ENCODE results near the gene SLC24A4. TPM values are rescaled to one million over a fixed set of nuclear protein-coding genes. Genes with fewer than 3 reads are reported as not detected.
A peak's percentile ranks its signal among the peaks of the same experiment; 100 is the strongest.

The SLC24A4 gene
- total and polyA plus RNA-seq, 10 donors: 0.29 to 8.9 (median 4.2) TPM

DNA sequence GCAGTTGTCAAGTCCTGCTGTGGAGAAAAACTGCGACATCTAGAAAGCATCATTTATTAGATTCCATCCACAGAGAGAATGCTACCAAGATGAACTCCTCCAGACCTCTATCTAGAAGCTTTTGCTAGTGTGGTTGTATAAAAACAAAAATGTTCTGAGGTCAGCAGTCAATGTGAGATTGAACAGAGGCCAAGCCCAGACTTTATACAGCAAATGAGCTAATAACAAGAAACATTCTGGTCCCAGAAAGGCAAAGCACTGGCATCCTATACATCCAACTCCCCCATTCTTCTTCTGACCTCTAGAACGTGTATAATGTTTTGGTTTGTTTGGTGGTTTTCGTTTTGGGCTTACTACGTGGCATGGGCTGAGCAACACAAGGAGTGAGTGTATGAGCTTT lies 163.9 kb downstream of the SLC24A4 start:
- no peak for DNase-seq
- no peaks in the 10 kb centered on the region for H3K27me3 ChIP-seq (replicated peaks in 1 of 7)
- peaks cover 0 to 71% (median 30%) of the 10 kb centered on the region in 6 donors for H3K4me1 ChIP-seq
- H3K27ac ChIP-seq: peak overlapping the region in 2 of 8 donors; percentile 82 to 86
- intact Hi-C loops (cut with DNase I; ENCODE audit: low total_unique reads): no loop called here
- TF ChIP-seq POLR2A (IDR thresholded peaks at IDR 0.05): no peak
- TF ChIP-seq, protein P1, sequence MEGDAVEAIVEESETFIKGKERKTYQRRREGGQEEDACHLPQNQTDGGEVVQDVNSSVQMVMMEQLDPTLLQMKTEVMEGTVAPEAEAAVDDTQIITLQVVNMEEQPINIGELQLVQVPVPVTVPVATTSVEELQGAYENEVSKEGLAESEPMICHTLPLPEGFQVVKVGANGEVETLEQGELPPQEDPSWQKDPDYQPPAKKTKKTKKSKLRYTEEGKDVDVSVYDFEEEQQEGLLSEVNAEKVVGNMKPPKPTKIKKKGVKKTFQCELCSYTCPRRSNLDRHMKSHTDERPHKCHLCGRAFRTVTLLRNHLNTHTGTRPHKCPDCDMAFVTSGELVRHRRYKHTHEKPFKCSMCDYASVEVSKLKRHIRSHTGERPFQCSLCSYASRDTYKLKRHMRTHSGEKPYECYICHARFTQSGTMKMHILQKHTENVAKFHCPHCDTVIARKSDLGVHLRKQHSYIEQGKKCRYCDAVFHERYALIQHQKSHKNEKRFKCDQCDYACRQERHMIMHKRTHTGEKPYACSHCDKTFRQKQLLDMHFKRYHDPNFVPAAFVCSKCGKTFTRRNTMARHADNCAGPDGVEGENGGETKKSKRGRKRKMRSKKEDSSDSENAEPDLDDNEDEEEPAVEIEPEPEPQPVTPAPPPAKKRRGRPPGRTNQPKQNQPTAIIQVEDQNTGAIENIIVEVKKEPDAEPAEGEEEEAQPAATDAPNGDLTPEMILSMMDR (IDR thresholded peaks at IDR 0.05 in 8 of 11, conservative IDR thresholded peaks at IDR 0.05 in 3 of 11): no peak
- no peak for TF ChIP-seq POLR2AphosphoS5 (IDR thresholded peaks at IDR 0.05)
- H3K36me3 ChIP-seq: peaks cover 0 to 6% (median 0%) of the 10 kb centered on the region in 6 donors
- no peaks in the 10 kb centered on the region for H3K9me3 ChIP-seq
- H3K4me3 ChIP-seq: no peak overlapping the region
- WGBS, 5 donors: 70 to 83% (median 75%) methylated on average over 4 of the region's 4 CpGs

DNA sequence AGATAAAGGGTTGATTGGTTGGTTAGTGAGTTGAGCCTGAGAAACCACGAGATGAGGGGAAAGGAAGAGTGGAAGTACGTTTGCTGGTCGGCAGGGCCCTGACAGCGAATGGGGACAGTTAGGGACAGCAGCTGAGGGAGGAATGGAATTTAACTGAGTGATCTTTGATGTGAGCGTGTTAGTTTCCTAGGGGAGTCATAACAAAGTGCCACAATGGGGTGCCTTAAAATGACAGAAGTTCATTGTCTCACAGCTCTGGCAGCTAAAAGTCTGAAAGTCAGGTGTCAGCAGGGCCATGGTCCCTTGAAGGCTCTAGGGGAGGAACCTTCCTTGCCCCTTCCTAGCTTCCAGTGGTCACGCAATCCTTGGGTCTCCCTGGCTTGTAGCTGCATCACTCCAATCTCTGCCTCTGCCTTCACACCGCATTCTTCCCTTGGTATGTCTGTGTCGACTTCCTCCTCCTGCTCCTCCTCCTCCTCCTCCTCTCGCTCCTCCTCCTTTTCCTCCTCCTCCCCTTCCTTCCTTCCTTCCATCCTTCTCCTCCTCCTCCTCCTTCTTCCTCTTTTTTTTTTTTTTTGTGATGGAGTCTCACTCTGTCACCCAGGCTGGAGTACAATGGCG lies 164.7 kb downstream of the SLC24A4 start:
- Histone ChIP-seq H3K27ac (peak overlapping the region in 6 of 8 donors; percentile 52 to 86 (median 80)), H3K4me3 (no peak overlapping the region), H3K36me3 (peaks cover 0 to 6% (median 0%) of the 10 kb centered on the region in 6 donors), H3K4me1 (peaks cover 0 to 71% (median 30%) of the 10 kb centered on the region in 6 donors), H3K27me3 (replicated peaks in 1 of 7) (no peaks in the 10 kb centered on the region), H3K9me3 (no peaks in the 10 kb centered on the region)
- intact Hi-C loops (cut with DNase I; ENCODE audit: low total_unique reads): no loop called here
- 52 to 74% (median 59%) methylated on average over 10 of the region's 10 CpGs for WGBS, 5 donors
- TF ChIP-seq POLR2A (IDR thresholded peaks at IDR 0.05) (no peak), POLR2AphosphoS5 (IDR thresholded peaks at IDR 0.05) (no peak)
- TF ChIP-seq, protein P1 (IDR thresholded peaks at IDR 0.05 in 8 of 11, conservative IDR thresholded peaks at IDR 0.05 in 3 of 11): no peak
- peak; percentile 54 for DNase-seq

DNA sequence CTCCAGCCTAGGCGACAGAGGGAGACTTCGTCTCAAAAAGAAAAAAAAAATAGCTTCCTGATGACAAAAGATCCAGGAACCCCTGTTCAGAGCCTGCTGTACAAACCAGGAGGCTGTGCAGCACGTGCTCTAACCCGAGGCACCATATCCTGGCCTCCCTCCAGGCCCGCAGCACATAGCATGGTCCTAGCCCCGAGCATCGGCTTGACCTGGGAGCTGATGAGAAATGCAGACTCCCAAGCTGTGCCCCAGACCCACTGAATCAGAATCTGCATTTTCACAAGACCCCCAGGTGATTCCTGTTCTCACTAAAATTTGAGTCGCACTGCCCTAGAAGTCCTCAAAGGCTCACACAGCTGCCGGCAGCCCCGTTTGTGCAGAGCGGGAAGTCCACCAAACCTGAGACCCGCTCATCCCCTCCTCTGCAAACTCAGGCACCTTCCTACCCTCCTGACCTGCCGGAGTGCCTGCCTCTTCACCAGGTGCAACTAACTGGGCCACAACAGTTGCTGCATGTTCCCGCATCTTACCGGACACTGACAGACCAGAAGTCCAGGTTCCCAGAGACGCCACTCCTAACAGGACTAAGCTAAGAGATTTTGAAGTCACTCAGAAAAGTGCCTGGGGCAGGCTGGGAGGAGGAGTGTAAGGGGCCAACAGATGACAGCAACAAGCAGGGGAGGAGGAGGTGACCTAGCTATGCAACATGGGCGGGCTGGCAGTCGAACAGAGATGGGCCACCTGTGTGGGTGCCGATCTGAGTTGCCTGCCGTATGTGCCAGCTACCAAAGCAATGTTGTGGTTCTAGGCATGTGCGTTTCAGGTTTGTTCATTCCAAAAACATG lies 166.7 kb downstream of the SLC24A4 start:
- Histone ChIP-seq H3K27me3 (replicated peaks in 1 of 7) (no peaks in the 10 kb centered on the region), H3K36me3 (peaks cover 0 to 5% (median 0%) of the 10 kb centered on the region in 6 donors), H3K27ac (peak overlapping the region in 6 of 8 donors; percentile 37 to 86 (median 80)), H3K4me1 (peaks cover under 1 to 83% (median 40%) of the 10 kb centered on the region in 6 donors), H3K4me3 (no peak overlapping the region), H3K9me3 (no peaks in the 10 kb centered on the region)
- WGBS, 5 donors: 81 to 91% (median 82%) methylated on average over 21 of the region's 21 CpGs
- peak; percentile 58 for DNase-seq
- TF ChIP-seq POLR2AphosphoS5 (IDR thresholded peaks at IDR 0.05) (no peak), POLR2A (IDR thresholded peaks at IDR 0.05) (no peak)
- TF ChIP-seq, protein P1 (IDR thresholded peaks at IDR 0.05 in 8 of 11, conservative IDR thresholded peaks at IDR 0.05 in 3 of 11): no peak
- intact Hi-C loops (cut with DNase I; ENCODE audit: low total_unique reads): no loop called here

Measured in spleen (tissue), 11 donors.